GM12873 (cell line): Measurements from ENCODE around the gene TEX101.

Source experiments
- TF ChIP-seq, protein P1 (sequence below): IDR thresholded peaks from 2 replicates; pipeline ENCODE4 v1.5.1; 2012; ENCODE audit warnings: low read depth, mild to moderate bottlenecking, moderate library complexity, low read length, control low read depth; ENCODE audit not compliant: insufficient read depth; ENCODE audit errors: missing control alignments

The TEX101 gene

DNA sequence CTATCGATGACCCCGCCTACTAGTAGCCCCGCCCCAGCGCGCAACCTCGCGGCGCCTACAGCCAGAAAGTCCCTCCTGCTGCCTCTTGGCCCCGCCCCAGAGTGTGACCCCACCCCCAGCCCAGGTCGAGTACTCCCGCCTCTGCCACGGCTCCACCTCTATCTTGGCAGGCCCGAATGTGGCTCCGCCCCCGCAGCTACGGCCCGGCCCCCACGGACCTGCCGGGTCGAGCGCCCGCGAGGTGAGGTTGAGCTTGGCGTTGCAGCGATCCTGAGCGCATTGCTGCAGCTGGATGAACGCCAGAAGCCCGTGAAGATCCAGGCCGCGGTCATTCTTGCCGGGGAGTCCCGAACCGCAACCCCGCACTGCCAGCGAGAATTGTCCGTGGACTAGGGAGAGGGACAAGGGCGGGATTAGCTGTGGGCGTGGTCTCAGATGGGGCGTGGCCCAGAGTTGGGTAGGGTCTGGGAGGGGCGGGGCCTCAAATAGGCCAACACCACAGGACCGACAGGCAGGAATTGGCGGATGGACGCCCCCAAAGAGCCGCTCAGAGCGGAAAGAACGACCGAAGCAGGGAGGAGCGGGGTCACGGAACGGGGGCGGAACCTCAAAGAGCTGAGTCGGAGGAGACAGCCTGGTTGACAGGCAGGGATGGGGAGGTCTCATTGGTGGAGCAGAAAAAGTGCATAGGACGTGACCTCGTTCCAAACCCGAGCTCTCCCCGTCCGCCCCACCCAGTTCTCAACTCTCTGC is 48.9 kb downstream of the TEX101 start:
- TF ChIP-seq, protein P1, sequence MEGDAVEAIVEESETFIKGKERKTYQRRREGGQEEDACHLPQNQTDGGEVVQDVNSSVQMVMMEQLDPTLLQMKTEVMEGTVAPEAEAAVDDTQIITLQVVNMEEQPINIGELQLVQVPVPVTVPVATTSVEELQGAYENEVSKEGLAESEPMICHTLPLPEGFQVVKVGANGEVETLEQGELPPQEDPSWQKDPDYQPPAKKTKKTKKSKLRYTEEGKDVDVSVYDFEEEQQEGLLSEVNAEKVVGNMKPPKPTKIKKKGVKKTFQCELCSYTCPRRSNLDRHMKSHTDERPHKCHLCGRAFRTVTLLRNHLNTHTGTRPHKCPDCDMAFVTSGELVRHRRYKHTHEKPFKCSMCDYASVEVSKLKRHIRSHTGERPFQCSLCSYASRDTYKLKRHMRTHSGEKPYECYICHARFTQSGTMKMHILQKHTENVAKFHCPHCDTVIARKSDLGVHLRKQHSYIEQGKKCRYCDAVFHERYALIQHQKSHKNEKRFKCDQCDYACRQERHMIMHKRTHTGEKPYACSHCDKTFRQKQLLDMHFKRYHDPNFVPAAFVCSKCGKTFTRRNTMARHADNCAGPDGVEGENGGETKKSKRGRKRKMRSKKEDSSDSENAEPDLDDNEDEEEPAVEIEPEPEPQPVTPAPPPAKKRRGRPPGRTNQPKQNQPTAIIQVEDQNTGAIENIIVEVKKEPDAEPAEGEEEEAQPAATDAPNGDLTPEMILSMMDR = no peak

DNA sequence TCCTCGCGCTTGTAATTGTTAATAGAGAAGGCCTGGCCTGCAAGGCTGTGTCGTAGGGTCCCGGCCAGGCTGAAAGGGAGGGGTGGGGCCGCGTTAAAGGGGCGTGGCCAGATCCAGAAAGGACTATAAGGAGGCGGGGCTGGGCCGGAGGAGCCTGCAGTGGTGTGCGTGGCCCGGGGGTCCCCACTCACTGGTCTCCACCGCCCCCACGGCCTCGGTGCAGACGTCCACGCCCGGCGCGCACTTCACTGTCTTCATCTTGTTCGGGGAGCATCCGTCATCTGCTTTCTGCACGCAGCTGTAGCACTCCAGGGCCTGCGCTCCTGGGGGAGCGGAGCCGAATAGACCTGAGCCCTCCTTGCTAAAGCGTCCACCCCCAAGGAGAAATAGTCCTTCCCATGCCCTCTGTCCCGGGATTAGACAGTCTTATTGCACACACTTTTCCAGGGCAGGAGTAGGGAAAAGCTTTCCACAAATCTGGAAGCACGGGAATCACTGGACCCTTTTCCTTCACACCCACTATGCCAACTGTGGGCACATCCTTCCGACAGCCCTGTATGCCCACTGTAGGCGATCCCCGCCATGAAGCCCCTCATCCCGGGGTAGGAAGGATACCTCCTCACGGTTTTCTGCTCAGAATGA is 49.6 kb downstream of the TEX101 start:
- TF ChIP-seq, protein P1 = no peak

DNA sequence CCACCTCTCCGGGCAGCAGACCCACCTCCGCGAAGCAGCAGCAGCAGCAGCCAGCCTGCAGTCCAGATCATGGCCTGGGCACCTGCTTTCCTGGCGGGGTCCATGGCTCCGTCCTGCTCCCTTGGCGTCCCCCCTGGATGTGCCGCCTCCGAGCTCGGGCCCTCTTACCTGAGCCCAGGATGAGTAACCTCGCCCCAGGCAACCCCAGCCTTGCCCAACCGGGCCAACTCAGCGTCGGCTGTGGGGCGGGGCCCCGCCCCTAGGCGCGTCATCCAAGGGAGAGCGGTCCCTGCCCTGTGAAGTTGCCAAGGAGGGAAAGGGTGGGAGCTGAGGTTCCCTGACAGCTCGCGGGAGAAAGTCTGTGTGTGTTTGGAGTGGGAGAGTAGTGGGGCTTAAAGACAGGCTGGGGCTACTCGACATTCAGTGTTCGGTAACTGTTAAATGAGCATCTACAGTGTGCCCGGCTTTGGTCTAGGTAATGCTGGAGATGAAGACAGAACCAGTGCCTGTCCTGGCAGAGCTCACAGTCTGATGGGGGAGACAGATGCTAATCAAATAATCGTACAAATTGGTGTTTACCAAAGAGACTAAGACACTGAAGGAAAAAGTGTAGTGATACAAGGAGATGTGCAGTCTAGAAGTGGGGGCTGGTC is 50.9 kb downstream of the TEX101 start, which contains the start of gene LYPD3:
LYPD3 (minus strand) TSS at position 141 of the 653 bp plus-strand sequence; CDS start at position 104, 37 bp downstream.
- TF ChIP-seq, protein P1 = no peak

DNA sequence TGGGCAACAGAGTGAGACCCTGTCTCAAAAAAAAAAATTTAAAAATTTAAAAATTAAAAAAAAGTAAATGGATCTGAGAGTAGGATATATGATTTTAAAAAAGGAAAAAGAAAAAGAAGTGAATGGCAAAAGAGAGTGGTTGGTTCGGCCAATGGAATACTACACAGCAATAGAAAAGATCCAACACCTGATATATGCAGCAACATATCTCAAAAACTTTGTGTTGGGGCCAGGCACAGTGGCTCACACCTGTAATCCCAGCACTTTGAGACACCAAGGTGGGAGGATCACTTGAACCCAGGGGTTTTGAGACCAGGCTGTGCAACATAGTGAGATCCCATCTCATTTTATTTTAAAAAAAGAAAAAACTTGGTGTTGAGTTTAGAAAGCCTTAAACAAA is 52.1 kb downstream of the TEX101 start:
- TF ChIP-seq, protein P1 = no peak

DNA sequence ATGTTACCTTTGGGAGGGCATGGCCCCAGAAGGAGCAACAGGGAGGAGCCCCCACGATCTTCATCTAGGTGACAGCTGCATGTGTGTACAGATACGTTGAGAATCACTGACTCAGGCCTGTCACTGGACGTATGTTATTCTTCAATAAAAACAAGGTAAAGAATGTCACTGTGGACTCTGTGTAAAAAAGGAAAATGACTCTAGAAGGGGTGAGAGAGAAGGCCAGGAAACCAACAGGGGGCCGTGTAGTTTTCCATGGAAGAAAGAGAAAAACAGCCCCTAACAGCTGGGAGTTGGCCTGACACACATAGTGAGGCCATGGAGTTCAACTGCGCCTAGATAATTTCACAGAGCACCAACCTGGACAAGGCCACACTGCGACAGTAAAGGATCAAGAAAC is 52.6 kb downstream of the TEX101 start:
- TF ChIP-seq, protein P1 = no peak

DNA sequence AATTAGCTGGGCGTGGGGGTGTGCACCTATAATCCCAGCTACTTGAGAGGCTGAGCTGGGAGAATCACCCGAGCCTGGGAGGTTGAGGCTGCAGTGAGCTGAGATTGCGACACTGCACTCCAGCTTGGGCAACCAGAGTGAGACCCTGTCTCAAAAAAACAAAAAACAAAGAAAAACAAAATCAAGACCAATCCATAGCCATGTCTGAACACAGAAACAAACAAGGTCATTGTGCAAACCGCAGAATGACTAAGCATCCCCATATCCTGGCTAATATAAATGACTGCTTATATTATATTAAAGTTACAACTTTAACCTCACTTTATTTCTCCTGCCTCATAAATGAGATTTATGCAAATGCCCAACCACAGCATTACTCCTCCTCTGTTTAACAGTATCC is 53.0 kb downstream of the TEX101 start:
- TF ChIP-seq, protein P1 = no peak
